Uterus (tissue), 2 donors: ENCODE measurements around the gene USP25.

Experiments used
- POLR2A ChIP-seq, 2 donors: fragments of 450-650 bp; IDR thresholded peaks; one replicate each; pipeline ENCODE4 v1.6.1; 2016; ENCODE audit warnings: antibody characterized with exemption in 2 of 2, mild to moderate bottlenecking in 1 of 2, moderate library complexity in 1 of 2
- TF ChIP-seq, protein P1 (sequence below), 4 experiments: fragments of 200-600 bp in 2 of 4; fragments of 450-650 bp in 2 of 4; sonication (generic) in 2 of 4; IDR thresholded peaks; one replicate each; pipeline ENCODE4 v1.5.1; 2016 to 2019; ENCODE audit warnings: antibody characterized with exemption in 4 of 4, mild to moderate bottlenecking in 2 of 4, moderate library complexity in 1 of 4

DNA sequence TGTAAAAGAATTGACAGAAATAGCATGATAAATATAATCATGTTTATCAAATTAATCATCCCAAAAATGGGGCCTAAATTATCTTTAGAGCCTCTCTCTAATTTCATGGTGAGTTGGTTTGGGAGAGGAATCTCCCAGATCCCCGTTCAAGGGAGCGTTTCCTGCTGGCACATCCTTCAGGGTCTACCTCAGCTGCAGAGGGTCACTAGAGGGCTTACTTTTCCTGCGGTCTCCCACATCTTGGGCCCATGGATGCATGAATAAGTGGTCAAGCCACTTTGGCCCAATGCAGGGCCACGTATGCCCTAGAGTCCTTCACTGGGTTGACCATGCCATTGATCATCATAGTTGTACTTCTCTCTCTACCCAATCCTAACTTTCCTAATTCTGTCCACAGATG is 164.1 kb downstream of the USP25 start:
- no peak for TF ChIP-seq POLR2A (IDR thresholded peaks at IDR 0.05)
- TF ChIP-seq, protein P1, sequence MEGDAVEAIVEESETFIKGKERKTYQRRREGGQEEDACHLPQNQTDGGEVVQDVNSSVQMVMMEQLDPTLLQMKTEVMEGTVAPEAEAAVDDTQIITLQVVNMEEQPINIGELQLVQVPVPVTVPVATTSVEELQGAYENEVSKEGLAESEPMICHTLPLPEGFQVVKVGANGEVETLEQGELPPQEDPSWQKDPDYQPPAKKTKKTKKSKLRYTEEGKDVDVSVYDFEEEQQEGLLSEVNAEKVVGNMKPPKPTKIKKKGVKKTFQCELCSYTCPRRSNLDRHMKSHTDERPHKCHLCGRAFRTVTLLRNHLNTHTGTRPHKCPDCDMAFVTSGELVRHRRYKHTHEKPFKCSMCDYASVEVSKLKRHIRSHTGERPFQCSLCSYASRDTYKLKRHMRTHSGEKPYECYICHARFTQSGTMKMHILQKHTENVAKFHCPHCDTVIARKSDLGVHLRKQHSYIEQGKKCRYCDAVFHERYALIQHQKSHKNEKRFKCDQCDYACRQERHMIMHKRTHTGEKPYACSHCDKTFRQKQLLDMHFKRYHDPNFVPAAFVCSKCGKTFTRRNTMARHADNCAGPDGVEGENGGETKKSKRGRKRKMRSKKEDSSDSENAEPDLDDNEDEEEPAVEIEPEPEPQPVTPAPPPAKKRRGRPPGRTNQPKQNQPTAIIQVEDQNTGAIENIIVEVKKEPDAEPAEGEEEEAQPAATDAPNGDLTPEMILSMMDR (IDR thresholded peaks at IDR 0.05), result no peak
